PC-9 (cell line): Measurements from ENCODE around the gene WEE2. TPM values are rescaled to one million over a fixed set of nuclear protein-coding genes. Genes with fewer than 3 reads are reported as not detected.

Experiments
- BruUV-seq: library from RNA; stranded (reverse); fragments of 400-500 nt; replicated peaks from 2 replicates; lab custom pipeline; 2021; lab: Mats Ljungman, UMichigan
- CTCF ChIA-PET: fragments of 300-600 bp; sonication (Branson Sonifier 250); formaldehyde crosslinking; loops from one replicate; lab custom pipeline; 2022; ENCODE audit warnings: antibody characterized with exemption; lab: Charles Lee
- POLR2A ChIA-PET: fragments of 300-600 bp; sonication (Branson Sonifier 250); formaldehyde crosslinking; loops from one replicate; lab custom pipeline; 2022; ENCODE audit warnings: antibody characterized with exemption; ENCODE audit not compliant: unreplicated experiment; lab: Charles Lee
- DNase-seq, 2 experiments: peaks; one replicate each; pipeline versions ENCODE4 v3.0.0 to v3.0.0-alpha.2; 2015 to 2022; ENCODE audit warnings: mixed read lengths in 1 of 2
- H2AFZ ChIP-seq: fragments of 200-600 bp; sonication (generic); 2 replicates; pipeline ENCODE4 v1.8.1; 2017; ENCODE audit warnings: antibody characterized with exemption
- H3F3A ChIP-seq: fragments of 200-600 bp; sonication (generic); 2 replicates; pipeline ENCODE4 v1.8.1; 2017; ENCODE audit warnings: antibody characterized with exemption, mild to moderate bottlenecking, low read depth; ENCODE audit not compliant: insufficient read depth
- H3K27ac ChIP-seq: fragments of 200-600 bp; sonication (generic); 2 replicates; pipeline ENCODE4 v1.6.1; 2016; ENCODE audit warnings: mixed run types
- H3K27me3 ChIP-seq: fragments of 200-600 bp; sonication (generic); 2 replicates; pipeline ENCODE4 v1.6.1; 2016; ENCODE audit warnings: low read depth, mixed run types; ENCODE audit not compliant: insufficient read depth
- H3K36me3 ChIP-seq: fragments of 200-600 bp; sonication (generic); 2 replicates; pipeline ENCODE4 v1.6.1; 2016; ENCODE audit warnings: low read depth, mixed run types
- H3K4me1 ChIP-seq: fragments of 200-600 bp; sonication (generic); replicated peaks from 2 replicates; pipeline ENCODE4 v1.6.1; 2016; ENCODE audit warnings: mixed run types; ENCODE audit not compliant: insufficient read depth
- H3K4me2 ChIP-seq: fragments of 200-600 bp; sonication (generic); 2 replicates; pipeline ENCODE4 v1.6.1; 2017; ENCODE audit warnings: mixed run types
- H3K4me3 ChIP-seq: fragments of 200-600 bp; sonication (generic); 2 replicates; pipeline ENCODE4 v1.6.1; 2016; ENCODE audit warnings: mixed run types
- H3K79me2 ChIP-seq: fragments of 200-600 bp; sonication (generic); 2 replicates; pipeline ENCODE4 v1.6.1; 2017; ENCODE audit warnings: low read depth, mixed run types
- H3K9me2 ChIP-seq: fragments of 200-600 bp; sonication (generic); 2 replicates; pipeline ENCODE4 v1.8.1; 2017; ENCODE audit warnings: mild to moderate bottlenecking; ENCODE audit not compliant: insufficient read depth
- H3K9me3 ChIP-seq: fragments of 200-600 bp; sonication (generic); 2 replicates; pipeline ENCODE4 v1.8.1; 2016; ENCODE audit warnings: low read depth; ENCODE audit not compliant: insufficient read depth
- H4K20me1 ChIP-seq: fragments of 200-600 bp; sonication (generic); 2 replicates; pipeline ENCODE4 v1.8.1; 2017; ENCODE audit not compliant: insufficient read depth
- EZH2 ChIP-seq: fragments of 200-600 bp; sonication (generic); IDR thresholded peaks from 2 replicates; pipeline ENCODE4 v1.8.0; 2017; ENCODE audit warnings: antibody characterized with exemption, low read depth
- intact Hi-C: fragments of 100-400 bp; cut with micrococcal nuclease; formaldehyde crosslinking; loops from one replicate; pipeline ENCODE4 v1.10.0; 2022; ENCODE audit not compliant: unreplicated experiment
- total RNA-seq: library from RNA; stranded (reverse); gene quantifications from 2 replicates; pipeline ENCODE4 v1.2.3, GENCODE V29; 2021
- TF ChIP-seq, protein P1 (sequence below): fragments of 200-600 bp; sonication (generic); conservative IDR thresholded peaks from 2 replicates; pipeline ENCODE4 v1.6.1; 2017; ENCODE audit warnings: mixed run types, antibody characterized with exemption, mild to moderate bottlenecking, moderate library complexity

WEE2 gene
- total RNA-seq, 1 experiment from 2014 or later, result not detected

DNA sequence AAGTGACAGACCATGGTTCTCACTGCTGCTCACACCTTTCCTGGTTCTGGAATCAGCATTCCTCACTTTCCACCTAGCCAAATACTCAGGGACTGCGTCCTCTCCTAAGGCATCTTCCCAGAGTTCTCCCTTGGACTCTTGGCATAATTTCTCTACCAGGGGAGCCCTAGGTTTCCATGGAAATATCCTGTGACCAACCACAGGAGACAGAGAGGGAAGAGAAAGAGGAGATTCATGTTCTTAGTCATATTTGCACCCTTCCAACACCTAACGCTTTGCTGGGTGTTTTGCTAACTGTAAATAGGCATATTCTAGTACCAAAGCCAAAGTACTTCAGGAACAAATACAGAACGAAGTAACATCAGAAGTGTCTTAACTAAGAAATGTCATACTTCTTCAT, 34.8 kb upstream of the WEE2 start:
- no peaks in the 10 kb centered on the region for H3K27me3 ChIP-seq
- H3K9me3 ChIP-seq, result peaks cover 4% of the 10 kb centered on the region; the same call in 1 of the 2 replicates
- intact Hi-C loops, result no loop called here
- H3K9me2 ChIP-seq, result no peaks in the 10 kb centered on the region
- H3K36me3 ChIP-seq, result peaks cover 9% of the 10 kb centered on the region; the same call in 1 of the 2 replicates
- no peaks in the 10 kb centered on the region for H3K79me2 ChIP-seq
- no peak overlapping the region for H2AFZ ChIP-seq
- no peak for DNase-seq
- TF ChIP-seq, protein P1, sequence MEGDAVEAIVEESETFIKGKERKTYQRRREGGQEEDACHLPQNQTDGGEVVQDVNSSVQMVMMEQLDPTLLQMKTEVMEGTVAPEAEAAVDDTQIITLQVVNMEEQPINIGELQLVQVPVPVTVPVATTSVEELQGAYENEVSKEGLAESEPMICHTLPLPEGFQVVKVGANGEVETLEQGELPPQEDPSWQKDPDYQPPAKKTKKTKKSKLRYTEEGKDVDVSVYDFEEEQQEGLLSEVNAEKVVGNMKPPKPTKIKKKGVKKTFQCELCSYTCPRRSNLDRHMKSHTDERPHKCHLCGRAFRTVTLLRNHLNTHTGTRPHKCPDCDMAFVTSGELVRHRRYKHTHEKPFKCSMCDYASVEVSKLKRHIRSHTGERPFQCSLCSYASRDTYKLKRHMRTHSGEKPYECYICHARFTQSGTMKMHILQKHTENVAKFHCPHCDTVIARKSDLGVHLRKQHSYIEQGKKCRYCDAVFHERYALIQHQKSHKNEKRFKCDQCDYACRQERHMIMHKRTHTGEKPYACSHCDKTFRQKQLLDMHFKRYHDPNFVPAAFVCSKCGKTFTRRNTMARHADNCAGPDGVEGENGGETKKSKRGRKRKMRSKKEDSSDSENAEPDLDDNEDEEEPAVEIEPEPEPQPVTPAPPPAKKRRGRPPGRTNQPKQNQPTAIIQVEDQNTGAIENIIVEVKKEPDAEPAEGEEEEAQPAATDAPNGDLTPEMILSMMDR, result no peak
- no peak for TF ChIP-seq EZH2
- CTCF ChIA-PET, result no interaction called here
- no peaks in the 10 kb centered on the region; the same call in 1 of the 2 replicates for H3K4me1 ChIP-seq
- POLR2A ChIA-PET, result interaction anchor here (0.6 kb wide), 1 partner anchor 37 kb away, joined by 6 read pairs; no protein-coding TSS in a partner anchor
- peaks cover 11% of the 10 kb centered on the region; the same call in 1 of the 2 replicates for H3F3A ChIP-seq
- no peak overlapping the region for H3K4me2 ChIP-seq
- H4K20me1 ChIP-seq, result no peaks in the 10 kb centered on the region
- no peak overlapping the region for H3K27ac ChIP-seq
- BruUV-seq, result TSS peak; percentile 9
- H3K4me3 ChIP-seq, result no peak overlapping the region

GRCh38 chr7:141674171-141674671, 33.9 kb upstream of the WEE2 start:
- no peak overlapping the region for H3K4me2 ChIP-seq
- no peak overlapping the region for H3K4me3 ChIP-seq
- peaks cover 11% of the 10 kb centered on the region; the same call in 1 of the 2 replicates for H3F3A ChIP-seq
- BruUV-seq, result no TSS peak
- H3K79me2 ChIP-seq, result no peaks in the 10 kb centered on the region
- TF ChIP-seq EZH2, result no peak
- DNase-seq, result peak in 1 of 2 experiments; percentile 50
- CTCF ChIA-PET, result interaction anchor here (0.5 to 1.6 kb wide), 2 partner anchors 11 to 20 kb away, joined by 4 read pairs; no protein-coding TSS in a partner anchor
- no peak overlapping the region for H2AFZ ChIP-seq
- intact Hi-C loops, result loop anchor here (1.0 to 2.0 kb wide), 2 partner anchors 11 to 23 kb away; no protein-coding TSS in a partner anchor
- POLR2A ChIA-PET, result interaction anchor here (0.6 kb wide), 1 partner anchor 27 kb away, joined by 6 read pairs; no protein-coding TSS in a partner anchor
- H3K4me1 ChIP-seq, result no peaks in the 10 kb centered on the region; the same call in 1 of the 2 replicates
- no peaks in the 10 kb centered on the region for H3K27me3 ChIP-seq
- H3K9me2 ChIP-seq, result no peaks in the 10 kb centered on the region
- H3K27ac ChIP-seq, result no peak overlapping the region
- no peaks in the 10 kb centered on the region for H4K20me1 ChIP-seq
- peaks cover 4% of the 10 kb centered on the region; the same call in 1 of the 2 replicates for H3K9me3 ChIP-seq
- H3K36me3 ChIP-seq, result peaks cover 9% of the 10 kb centered on the region; the same call in 1 of the 2 replicates

DNA sequence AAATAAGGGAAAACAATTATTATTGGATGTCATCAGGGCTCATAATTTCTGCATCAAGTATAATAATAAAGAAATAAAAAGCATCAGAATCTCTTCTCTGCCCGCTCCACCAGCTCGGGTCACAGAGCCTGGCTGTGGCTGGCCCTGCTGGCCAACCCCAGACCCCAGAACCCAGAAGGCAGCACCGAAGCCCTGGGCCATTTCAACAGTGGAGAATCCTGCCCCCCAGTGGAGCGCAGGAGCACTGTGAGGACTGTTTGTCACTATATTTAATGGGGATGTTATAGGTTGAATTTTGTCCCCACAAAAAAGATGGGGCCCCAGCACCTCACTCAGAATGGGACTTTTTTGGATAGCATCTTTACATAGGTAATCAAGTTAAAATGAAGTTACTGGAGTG, 33.5 kb upstream of the WEE2 start:
- H3F3A ChIP-seq, result peaks cover 11% of the 10 kb centered on the region; the same call in 1 of the 2 replicates
- peaks cover 4% of the 10 kb centered on the region; the same call in 1 of the 2 replicates for H3K9me3 ChIP-seq
- H3K27ac ChIP-seq, result no peak overlapping the region
- peak in 1 of 2 experiments; percentile 20 for DNase-seq
- intact Hi-C loops, result loop anchor here (1.0 to 2.0 kb wide), 2 partner anchors 11 to 22 kb away; no protein-coding TSS in a partner anchor
- POLR2A ChIA-PET, result interaction anchor here (0.6 kb wide), 2 partner anchors 26 to 59 kb away, joined by 4 to 6 read pairs; no protein-coding TSS in a partner anchor
- no TSS peak for BruUV-seq
- CTCF ChIA-PET, result interaction anchor here (0.5 to 1.6 kb wide), 2 partner anchors 11 to 20 kb away, joined by 4 read pairs; no protein-coding TSS in a partner anchor
- H3K4me3 ChIP-seq, result no peak overlapping the region
- H3K27me3 ChIP-seq, result no peaks in the 10 kb centered on the region
- H2AFZ ChIP-seq, result no peak overlapping the region
- no peak overlapping the region for H3K4me2 ChIP-seq
- no peaks in the 10 kb centered on the region for H3K9me2 ChIP-seq
- TF ChIP-seq EZH2, result no peak
- TF ChIP-seq, protein P1, result peak; percentile 53; the same call in 1 of the 2 replicates
- H4K20me1 ChIP-seq, result no peaks in the 10 kb centered on the region
- no peaks in the 10 kb centered on the region; the same call in 1 of the 2 replicates for H3K4me1 ChIP-seq
- H3K79me2 ChIP-seq, result no peaks in the 10 kb centered on the region
- peaks cover 9% of the 10 kb centered on the region; the same call in 1 of the 2 replicates for H3K36me3 ChIP-seq
